ENCODE data around the gene TINAG. TPM values are rescaled to one million over a fixed set of nuclear protein-coding genes. Genes with fewer than 3 reads are reported as not detected.

The TINAG gene
- total RNA-seq, 4 donors from 2014 or later: not detected

- intact Hi-C loops (cut with DNase I; ENCODE audit: low total_unique reads): no loop called here
- DNase-seq (ENCODE audit: low spot score in 2 of 2): no peak
- TF ChIP-seq POLR2A (IDR thresholded peaks at IDR 0.05) (no peak), CTCF (IDR thresholded peaks at IDR 0.05) (no peak)
- no peak overlapping the region for H3K4me3 ChIP-seq (ENCODE audit: low read depth, poor library complexity, severe bottlenecking)
- 80 to 85% methylated on average over 3 of the region's 3 CpGs for WGBS, 2 donors
These were observed 23.9 kb upstream of the TINAG start for GRCh38 chr6:54284161-54284860.

GRCh38 chr6:54285595-54285994, 22.6 kb upstream of the TINAG start:
- TF ChIP-seq CTCF (IDR thresholded peaks at IDR 0.05) (no peak), POLR2A (IDR thresholded peaks at IDR 0.05) (no peak)
- H3K4me3 ChIP-seq (ENCODE audit: low read depth, poor library complexity, severe bottlenecking): no peak overlapping the region
- intact Hi-C loops (cut with DNase I; ENCODE audit: low total_unique reads): no loop called here
- WGBS, 2 donors: 49 to 54% methylated on average over 3 of the region's 3 CpGs
- DNase-seq (ENCODE audit: low spot score in 2 of 2): no peak

- H3K4me3 ChIP-seq (ENCODE audit: low read depth, poor library complexity, severe bottlenecking): no peak overlapping the region
- no peak for TF ChIP-seq CTCF (IDR thresholded peaks at IDR 0.05)
- TF ChIP-seq POLR2A (IDR thresholded peaks at IDR 0.05): no peak
- intact Hi-C loops (cut with DNase I; ENCODE audit: low total_unique reads): no loop called here
- DNase-seq (ENCODE audit: low spot score in 2 of 2): no peak
These were observed 22.1 kb upstream of the TINAG start for GRCh38 chr6:54286141-54286540.

GRCh38 chr6:54288474-54288873, 19.8 kb upstream of the TINAG start:
- intact Hi-C loops (cut with DNase I; ENCODE audit: low total_unique reads): no loop called here
- no peak for DNase-seq (ENCODE audit: low spot score in 2 of 2)
- no peak overlapping the region for H3K4me3 ChIP-seq (ENCODE audit: low read depth, poor library complexity, severe bottlenecking)
- TF ChIP-seq POLR2A (IDR thresholded peaks at IDR 0.05): no peak
- no peak for TF ChIP-seq CTCF (IDR thresholded peaks at IDR 0.05)
- WGBS, 2 donors: 93 to 97% methylated on average over 2 of the region's 2 CpGs

GRCh38 chr6:54289426-54289825, 18.8 kb upstream of the TINAG start:
- DNase-seq (ENCODE audit: low spot score in 2 of 2): no peak
- intact Hi-C loops (cut with DNase I; ENCODE audit: low total_unique reads): no loop called here
- 69 to 82% methylated on average over 4 of the region's 4 CpGs for WGBS, 2 donors
- H3K4me3 ChIP-seq (ENCODE audit: low read depth, poor library complexity, severe bottlenecking): no peak overlapping the region
- no peak for TF ChIP-seq CTCF (IDR thresholded peaks at IDR 0.05)

GRCh38 chr6:54291146-54291545, 17.1 kb upstream of the TINAG start:
- no peak for DNase-seq (ENCODE audit: low spot score in 2 of 2)
- intact Hi-C loops (cut with DNase I; ENCODE audit: low total_unique reads): no loop called here
- 21 to 51% methylated on average over 2 of the region's 2 CpGs for WGBS, 2 donors
- H3K4me3 ChIP-seq (ENCODE audit: low read depth, poor library complexity, severe bottlenecking): no peak overlapping the region
- TF ChIP-seq CTCF (IDR thresholded peaks at IDR 0.05) (no peak), POLR2A (IDR thresholded peaks at IDR 0.05) (no peak)

Data from lower leg skin (tissue), 4 donors.